Caki2 (cell line): ENCODE data around the gene SMARCD2. TPM values are rescaled to one million over a fixed set of nuclear protein-coding genes. Genes with fewer than 3 reads are reported as not detected.

Experiments used
- DNase-seq: peaks from one replicate; pipeline ENCODE4 v3.0.0-alpha.2; 2015; ENCODE audit warnings: low read depth
- in situ Hi-C: cut with HindIII; loops from 2 replicates; pipeline ENCODE4 v1.10.0; 2016; ENCODE audit warnings: low sequenced_read_pairs, low pct_unique_long_range_greater_than_20kb, mixed read lengths
- total RNA-seq: library from RNA; depleted of rRNA; stranded (reverse); fragments of >200 nt; shearing (Covaris generic); gene quantifications from 2 replicates; pipeline ENCODE4 v1.2.3, GENCODE V29; 2014; ENCODE audit warnings: low replicate concordance; rRNA removed

The SMARCD2 gene
- total RNA-seq, 1 experiment from 2014 or later: 125 TPM

- DNase-seq: no peak
- in situ Hi-C loops: loop anchor here (5.0 kb wide), 1 partner anchor 34 kb away; no protein-coding TSS in a partner anchor
Observed at GRCh38 chr17:63783522-63783921, 59.0 kb downstream of the SMARCD2 start.

Other genes with a start within 250 kb of the SMARCD2 start
- gene TACO1, start 241.8 kb downstream of the SMARCD2 start, total RNA-seq: 43.0 and 55.4 TPM in 2 replicates
- 14.5 and 16.7 TPM in 2 replicates for gene MAP3K3, start 220.3 kb downstream of the SMARCD2 start, total RNA-seq
- 5.5 and 6.7 TPM in 2 replicates for gene LIMD2, start 142.6 kb downstream of the SMARCD2 start, total RNA-seq
- 14.7 and 17.5 TPM in 2 replicates for gene STRADA, start 100.9 kb downstream of the SMARCD2 start, total RNA-seq
- 35.5 and 37.9 TPM in 2 replicates for gene CCDC47, start 69.1 kb downstream of the SMARCD2 start, total RNA-seq
- 18.5 and 23.7 TPM in 2 replicates for gene DDX42, start 68.5 kb downstream of the SMARCD2 start, total RNA-seq
- 108 and 120 TPM in 2 replicates for gene PSMC5, start 15.3 kb downstream of the SMARCD2 start, total RNA-seq
- 49.4 and 83.9 TPM in 2 replicates for gene FTSJ3, start 15.0 kb downstream of the SMARCD2 start, total RNA-seq
- not detected in 2 replicates for gene CSH2, start 31.0 kb upstream of the SMARCD2 start, total RNA-seq
- not detected in 2 replicates for gene GH2, start 39.3 kb upstream of the SMARCD2 start, total RNA-seq
- gene CSH1, start 53.9 kb upstream of the SMARCD2 start, total RNA-seq: not detected in 2 replicates
- gene CSHL1, start 68.6 kb upstream of the SMARCD2 start, total RNA-seq: not detected in 2 replicates
- gene GH1, start 76.2 kb upstream of the SMARCD2 start, total RNA-seq: not detected in 2 replicates
- not detected in 2 replicates for gene CD79B, start 89.6 kb upstream of the SMARCD2 start, total RNA-seq
- gene SCN4A, start 130.2 kb upstream of the SMARCD2 start, total RNA-seq: 0.37 and 0.38 TPM in 2 replicates
- gene PRR29, start 155.7 kb upstream of the SMARCD2 start, total RNA-seq: 1.1 and 3.9 TPM in 2 replicates
- not detected in 2 replicates for gene ICAM2, start 177.9 kb upstream of the SMARCD2 start, total RNA-seq